NCI-H748 (cell line): ENCODE data around the gene SSR4.
A peak's percentile ranks its signal among the peaks of the same experiment; 100 is the strongest.

Source experiments
- DNase-seq: peaks from one replicate; lab custom pipeline; 2025; ENCODE audit not compliant: unreplicated experiment; lab: John Stamatoyannopoulos, UW

The SSR4 gene

GRCh38 chrX:153828723-153829548, 34.5 kb downstream of the SSR4 start:
- peak; percentile 15 for DNase-seq

- no peak for DNase-seq
Observed at GRCh38 chrX:153829549-153829798, 35.0 kb downstream of the SSR4 start.

- peak; percentile 54 for DNase-seq
Observed at GRCh38 chrX:153829799-153830639, 35.6 kb downstream of the SSR4 start, which contains the start of gene PDZD4. Gene PDZD4 (minus strand): TSS chrX:153830544. CDS start chrX:153830298, 246 bp downstream.

- peak; percentile 53 for DNase-seq
Observed at GRCh38 chrX:153830640-153831428, 36.4 kb downstream of the SSR4 start.

GRCh38 chrX:153831429-153832150, 37.1 kb downstream of the SSR4 start:
- no peak for DNase-seq

GRCh38 chrX:153832728-153833127, 38.3 kb downstream of the SSR4 start:
- DNase-seq = no peak

- DNase-seq = no peak
Observed at GRCh38 chrX:153836921-153837320, 42.5 kb downstream of the SSR4 start.

GRCh38 chrX:153844509-153845082, 50.1 kb downstream of the SSR4 start:
- DNase-seq = no peak

- no peak for DNase-seq
Observed at GRCh38 chrX:153845195-153845594, 50.7 kb downstream of the SSR4 start.

GRCh38 chrX:153845842-153846241, 51.4 kb downstream of the SSR4 start:
- no peak for DNase-seq
